Brain microvascular endothelial cell (primary cell): ENCODE data around the gene HOXA2.
A peak's percentile ranks its signal among the peaks of the same experiment; 100 is the strongest.

Experiments used
- DNase-seq: peaks from one replicate; pipeline ENCODE4 v3.0.0-alpha.2; 2020
- H3K27ac ChIP-seq: fragments of 250-450 bp; sonication (Bioruptor Pico); 2 replicates; pipeline ENCODE4 v1.5.1; 2020; ENCODE audit warnings: mild to moderate bottlenecking, moderate library complexity
- H3K27me3 ChIP-seq: fragments of 250-450 bp; sonication (Bioruptor Pico); replicated peaks from 2 replicates; pipeline ENCODE4 v1.5.1; 2020; ENCODE audit warnings: mild to moderate bottlenecking
- H3K36me3 ChIP-seq: fragments of 250-450 bp; sonication (Bioruptor Pico); replicated peaks from 2 replicates; pipeline ENCODE4 v1.5.1; 2020; ENCODE audit warnings: mild to moderate bottlenecking
- H3K4me3 ChIP-seq: 2 replicates; pipeline ENCODE4 v1.5.1; 2011; ENCODE audit warnings: low read depth, mild to moderate bottlenecking, control low read depth, low read length, moderate library complexity
- CTCF ChIP-seq: IDR thresholded peaks from 2 replicates; pipeline ENCODE4 v1.5.1; 2011; ENCODE audit warnings: low read depth, mild to moderate bottlenecking, moderate library complexity, low read length, control low read depth, inconsistent platforms; ENCODE audit errors: missing control alignments
- in situ Hi-C: cut with HindIII; loops from 2 replicates; pipeline ENCODE4 v1.10.0; 2017; ENCODE audit warnings: low sequenced_read_pairs, low pct_ligation_motif_present

The HOXA2 gene

GRCh38 chr7:27132214-27132613, 29.7 kb upstream of the HOXA2 start:
- no peak for TF ChIP-seq CTCF

GRCh38 chr7:27131390-27131819, 28.9 kb upstream of the HOXA2 start:
- Histone ChIP-seq H3K4me3 (no peak overlapping the region), H3K27me3 (peaks cover 95% of the 10 kb centered on the region), H3K36me3 (no peaks in the 10 kb centered on the region), H3K27ac (no peak overlapping the region)
- in situ Hi-C loops, result no loop called here
- no peak for TF ChIP-seq CTCF
- DNase-seq, result no peak

More at GRCh38 chr7:27132214-27132613, 29.7 kb upstream of the HOXA2 start:
- Histone ChIP-seq H3K27me3 (peaks cover 99% of the 10 kb centered on the region), H3K4me3 (no peak overlapping the region), H3K27ac (no peak overlapping the region), H3K36me3 (no peaks in the 10 kb centered on the region)
- in situ Hi-C loops, result no loop called here
- DNase-seq, result no peak

DNA sequence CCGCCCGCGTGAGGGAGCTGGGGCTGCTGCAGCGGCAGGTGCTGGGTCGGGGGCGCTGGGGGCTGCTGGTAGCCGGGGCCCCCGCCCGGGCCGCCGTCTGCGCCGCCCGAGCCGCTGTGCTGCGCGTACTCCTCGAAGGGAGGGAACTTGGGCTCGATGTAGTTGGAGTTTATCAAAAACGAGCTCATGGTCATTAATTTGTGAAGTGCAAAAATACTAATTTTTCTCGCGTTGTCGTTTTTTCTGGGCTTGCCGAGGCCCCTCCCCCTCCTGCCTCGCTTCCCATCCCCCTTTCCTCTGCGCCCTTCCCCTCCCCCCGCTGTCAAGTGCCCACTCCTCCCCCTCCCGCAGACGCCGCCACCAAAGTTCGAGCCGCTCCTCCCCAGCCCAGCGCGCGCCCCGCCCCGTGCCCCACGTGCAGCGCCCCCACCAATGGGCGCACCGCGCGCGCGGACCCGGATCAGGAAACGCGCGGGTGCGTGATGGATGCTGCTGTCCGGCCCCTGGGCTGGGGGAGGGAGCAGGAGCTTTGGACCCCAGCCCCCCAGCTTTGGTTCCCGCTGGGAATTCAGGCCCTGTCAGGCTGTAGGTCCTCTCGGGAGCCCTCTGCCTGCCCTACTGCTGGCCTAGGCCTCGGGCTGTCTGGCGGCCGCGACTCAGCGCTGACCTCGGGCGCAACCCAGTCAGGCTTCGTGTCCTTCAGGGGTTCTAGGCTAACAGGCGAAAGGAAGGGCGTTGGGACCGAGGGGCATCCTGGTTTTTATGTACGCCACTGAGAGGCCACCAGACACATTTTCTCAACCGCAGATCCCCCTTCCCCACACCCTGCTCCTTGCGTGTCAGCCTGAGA, 28.3 kb upstream of the HOXA2 start, which contains the start of gene HOXA4:
Gene HOXA4 (minus strand): TSS at position 218 of the 850 bp plus-strand sequence. CDS start 24 bp downstream, at position 194.
- Histone ChIP-seq H3K27me3 (peaks cover 92% of the 10 kb centered on the region), H3K27ac (no peak within 1 kb of the TSS), H3K4me3 (peak within 1 kb of the TSS; percentile 42), H3K36me3 (no peaks in the 10 kb centered on the region)
- in situ Hi-C loops, result no loop called here
- TF ChIP-seq CTCF, result no peak
- DNase-seq, result no peak

DNA sequence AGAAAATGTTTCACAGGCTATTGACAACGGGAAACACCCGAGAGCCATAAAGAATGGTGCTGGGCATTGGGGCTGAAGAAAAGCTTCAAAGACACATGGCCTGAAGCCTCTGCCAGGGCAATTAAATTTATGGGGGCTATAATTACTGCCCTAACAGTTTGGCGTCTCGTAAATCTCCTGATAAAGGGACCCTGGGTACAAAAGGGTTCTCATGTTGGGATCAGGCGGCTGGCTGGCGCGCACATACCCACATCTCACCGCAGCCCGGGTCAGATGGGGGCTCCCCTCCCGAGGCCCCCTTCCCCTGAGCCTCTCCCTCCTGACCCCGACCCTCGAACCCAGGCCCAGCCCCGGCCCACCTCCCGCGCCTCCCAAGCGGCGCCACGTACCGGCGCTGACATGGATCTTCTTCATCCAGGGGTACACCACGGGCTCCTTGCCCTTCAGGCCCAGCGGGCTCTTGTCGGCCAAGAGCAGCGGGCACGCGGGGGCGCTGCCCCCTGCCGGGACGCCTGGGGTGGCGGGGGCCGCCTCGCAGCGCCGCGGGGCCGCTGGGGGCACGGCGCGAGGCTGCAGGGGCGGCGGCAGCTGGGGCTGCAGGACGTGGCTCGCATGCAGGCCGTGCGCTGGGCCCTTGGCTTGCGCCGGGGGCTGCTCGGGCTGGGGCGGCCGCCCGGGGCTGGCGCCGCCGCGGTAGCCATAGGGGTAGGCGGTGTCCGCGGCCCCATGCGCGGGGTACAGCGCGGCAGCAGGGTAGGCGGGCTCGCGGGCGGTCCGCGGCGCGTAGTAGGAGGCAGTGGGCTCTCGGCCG, 27.5 kb upstream of the HOXA2 start:
- H3K4me3 ChIP-seq, result peak overlapping the region; percentile 30
- in situ Hi-C loops, result loop anchor here (10.0 kb wide), 1 partner anchor 275 kb away; no protein-coding TSS in a partner anchor
- no peak for TF ChIP-seq CTCF
- H3K36me3 ChIP-seq, result no peaks in the 10 kb centered on the region
- DNase-seq, result no peak
- H3K27ac ChIP-seq, result no peak overlapping the region
- peaks cover 92% of the 10 kb centered on the region for H3K27me3 ChIP-seq

GRCh38 chr7:27128776-27129728, 26.6 kb upstream of the HOXA2 start:
- Histone ChIP-seq H3K27me3 (peaks cover 92% of the 10 kb centered on the region), H3K36me3 (no peaks in the 10 kb centered on the region), H3K27ac (no peak overlapping the region), H3K4me3 (peak overlapping the region; percentile 15)
- in situ Hi-C loops, result loop anchor here (10.0 kb wide), 1 partner anchor 274 kb away; no protein-coding TSS in a partner anchor
- no peak for DNase-seq
- no peak for TF ChIP-seq CTCF
